GM23338 (cell line): ENCODE results near the gene DHRS3. TPM values are rescaled to one million over a fixed set of nuclear protein-coding genes. Genes with fewer than 3 reads are reported as not detected.

Experiments
- ATAC-seq: fragments of 200-7000 bp; cut with Tn5 transposase; 3 replicates; pipeline ENCODE4 v1.9.1; 2020
- DNase-seq: peaks from one replicate; pipeline ENCODE4 v3.0.0-alpha.2; 2015; ENCODE audit warnings: low spot score
- H2AFZ ChIP-seq: fragments of 200-600 bp; sonication (generic); 2 replicates; pipeline ENCODE4 v1.8.0; 2016; ENCODE audit warnings: antibody characterized with exemption, mild to moderate bottlenecking, moderate library complexity
- H3F3A ChIP-seq: fragments of 200-600 bp; sonication (generic); replicated peaks from 2 replicates; pipeline ENCODE4 v1.8.0; 2017; ENCODE audit warnings: antibody characterized with exemption, mixed run types, low read depth
- H3K27ac ChIP-seq: fragments of 200-600 bp; sonication (generic); 2 replicates; pipeline ENCODE4 v1.6.1; 2016; ENCODE audit warnings: low read depth
- H3K27me3 ChIP-seq: fragments of 200-600 bp; sonication (generic); 2 replicates; pipeline ENCODE4 v1.8.0; 2016; ENCODE audit warnings: mild to moderate bottlenecking, mixed run types, moderate library complexity; ENCODE audit not compliant: insufficient read depth
- H3K36me3 ChIP-seq: fragments of 200-600 bp; sonication (generic); 2 replicates; pipeline ENCODE4 v1.8.0; 2016; ENCODE audit warnings: mild to moderate bottlenecking; ENCODE audit not compliant: insufficient read depth
- H3K4me1 ChIP-seq: fragments of 200-600 bp; sonication (generic); 2 replicates; pipeline ENCODE4 v1.8.0; 2016; ENCODE audit warnings: mild to moderate bottlenecking, moderate library complexity; ENCODE audit not compliant: insufficient read depth
- H3K4me2 ChIP-seq: fragments of 200-600 bp; sonication (generic); 2 replicates; pipeline ENCODE4 v1.7.1; 2017; ENCODE audit warnings: mixed run types
- H3K4me3 ChIP-seq: fragments of 200-600 bp; sonication (generic); 2 replicates; pipeline ENCODE4 v1.6.1; 2016; ENCODE audit warnings: mixed run types
- H3K79me2 ChIP-seq: fragments of 200-600 bp; sonication (generic); replicated peaks from 2 replicates; pipeline ENCODE4 v1.8.0; 2017; ENCODE audit warnings: mild to moderate bottlenecking; ENCODE audit not compliant: insufficient read depth
- H3K9me2 ChIP-seq: fragments of 200-600 bp; sonication (generic); 2 replicates; pipeline ENCODE4 v1.8.0; 2017; ENCODE audit not compliant: insufficient read depth
- H4K20me1 ChIP-seq: fragments of 200-600 bp; sonication (generic); replicated peaks from 2 replicates; pipeline ENCODE4 v1.8.0; 2017; ENCODE audit warnings: mild to moderate bottlenecking; ENCODE audit not compliant: insufficient read depth
- H3K27ac Mint-ChIP-seq: 2 replicates; pipeline ENCODE4 v1.8.0; 2020; ENCODE audit warnings: inconsistent platforms, mild to moderate bottlenecking, moderate library complexity, mixed read lengths
- H3K27me3 Mint-ChIP-seq: 3 replicates; pipeline ENCODE4 v1.8.0; 2022; ENCODE audit warnings: low read depth, mild to moderate bottlenecking, moderate library complexity, mixed read lengths, inconsistent platforms; ENCODE audit not compliant: insufficient read depth, poor library complexity
- H3K36me3 Mint-ChIP-seq: 3 replicates; pipeline ENCODE4 v1.8.0; 2021; ENCODE audit warnings: low read depth, mild to moderate bottlenecking, inconsistent platforms, moderate library complexity, mixed read lengths
- H3K4me1 Mint-ChIP-seq: 3 replicates; pipeline ENCODE4 v1.8.0; 2020; ENCODE audit warnings: mild to moderate bottlenecking, inconsistent platforms, mixed read lengths
- H3K4me3 Mint-ChIP-seq: 3 replicates; pipeline ENCODE4 v1.8.0; 2021; ENCODE audit warnings: moderate library complexity, mild to moderate bottlenecking, inconsistent platforms, mixed read lengths
- H3K9me3 Mint-ChIP-seq: 3 replicates; pipeline ENCODE4 v1.8.0; 2020; ENCODE audit warnings: moderate library complexity, mild to moderate bottlenecking, inconsistent platforms, mixed read lengths
- CREB1 ChIP-seq: fragments of 250-450 bp; sonication (Bioruptor Pico); IDR thresholded peaks from 2 replicates; pipeline ENCODE4 v1.5.0; 2020; ENCODE audit warnings: low read depth, mild to moderate bottlenecking, moderate library complexity
- CTCF ChIP-seq, 2 experiments: fragments of 200-600 bp in 1 of 2; sonication (generic) in 1 of 2; conservative IDR thresholded peaks; 2 replicates each; pipeline versions ENCODE4 v1.5.1 to v1.6.1; 2016 to 2017; ENCODE audit warnings: antibody characterized with exemption in 2 of 2, low read depth in 2 of 2, mild to moderate bottlenecking in 2 of 2, moderate library complexity in 1 of 2
- EZH2phosphoT487 ChIP-seq: fragments of 200-600 bp; sonication (generic); IDR thresholded peaks from one replicate; pipeline ENCODE4 v1.8.1; 2018; ENCODE audit warnings: antibody characterized with exemption; ENCODE audit not compliant: unreplicated experiment
- JUNB ChIP-seq: IDR thresholded peaks from one replicate; pipeline ENCODE4 v1.6.1; 2016; ENCODE audit warnings: antibody characterized with exemption; ENCODE audit not compliant: unreplicated experiment
- NANOG ChIP-seq: IDR thresholded peaks from 2 replicates; pipeline ENCODE4 v1.6.1; 2016; ENCODE audit warnings: antibody characterized with exemption, borderline replicate concordance
- ZNF114 ChIP-seq: fragments of 250-450 bp; sonication (Bioruptor Pico); IDR thresholded peaks from 2 replicates; pipeline ENCODE4 v1.5.0; 2020; ENCODE audit warnings: mild to moderate bottlenecking, moderate library complexity
- polyA plus RNA-seq: library from polyadenylated mRNA; unstranded; fragments of >200 nt; fragmentation: Nextera tagmentation; extraction: Ambion mirVana; gene quantifications from 2 replicates; pipeline ENCODE4 v1.2.1, GENCODE V29; 2016
- total RNA-seq: library from RNA; depleted of rRNA; stranded (reverse); fragments of >200 nt; shearing (Covaris generic); gene quantifications from 2 replicates; pipeline ENCODE4 v1.2.3, GENCODE V29; 2014
- TF ChIP-seq, protein P1 (sequence below): fragments of 250-450 bp; sonication (Bioruptor Pico); IDR thresholded peaks from 2 replicates; pipeline ENCODE4 v1.5.0; 2020; ENCODE audit warnings: mild to moderate bottlenecking, moderate library complexity

The DHRS3 gene
- total and polyA plus RNA-seq, 2 experiments from 2014 or later, result 21.0 to 26.0 TPM

DNA sequence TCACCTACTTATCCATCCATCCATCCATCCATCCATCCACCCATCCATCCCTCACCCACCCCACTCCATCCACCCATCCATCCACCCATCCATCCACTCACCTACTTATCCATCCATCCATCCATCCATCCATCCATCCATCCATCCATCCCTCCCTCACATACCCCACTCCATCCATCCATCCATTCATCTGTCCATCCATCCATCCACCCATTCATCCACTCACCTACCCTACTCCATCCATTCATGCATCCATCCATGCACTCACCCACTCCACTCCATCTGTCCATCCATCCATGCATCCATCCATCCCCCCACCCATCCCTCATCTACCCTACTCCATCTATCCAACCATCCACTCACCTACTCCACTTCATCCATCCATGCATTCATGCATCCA, 34.5 kb downstream of the DHRS3 start:
- Histone ChIP-seq H3K9me2 (no peaks in the 10 kb centered on the region), H3K27ac (no peak overlapping the region), H2AFZ (no peak overlapping the region), H3K36me3 (no peaks in the 10 kb centered on the region), H4K20me1 (no peaks in the 10 kb centered on the region; the same call in 1 of the 2 replicates), H3K4me3 (no peak overlapping the region), H3F3A (no peaks in the 10 kb centered on the region), H3K4me2 (no peak overlapping the region), H3K27me3 (no peaks in the 10 kb centered on the region), H3K4me1 (no peaks in the 10 kb centered on the region), H3K79me2 (no peaks in the 10 kb centered on the region)
- Mint-ChIP-seq H3K27ac (no peak overlapping the region), H3K4me3 (no peak overlapping the region), H3K27me3 (peaks cover 2% of the 10 kb centered on the region), H3K9me3 (no peaks in the 10 kb centered on the region), H3K4me1 (peaks cover 2% of the 10 kb centered on the region; the same call in 2 of the 3 replicates), H3K36me3 (no peaks in the 10 kb centered on the region)
- no peak for TF ChIP-seq NANOG
- no peak for TF ChIP-seq JUNB
- TF ChIP-seq EZH2phosphoT487, result no peak
- TF ChIP-seq, protein P1, sequence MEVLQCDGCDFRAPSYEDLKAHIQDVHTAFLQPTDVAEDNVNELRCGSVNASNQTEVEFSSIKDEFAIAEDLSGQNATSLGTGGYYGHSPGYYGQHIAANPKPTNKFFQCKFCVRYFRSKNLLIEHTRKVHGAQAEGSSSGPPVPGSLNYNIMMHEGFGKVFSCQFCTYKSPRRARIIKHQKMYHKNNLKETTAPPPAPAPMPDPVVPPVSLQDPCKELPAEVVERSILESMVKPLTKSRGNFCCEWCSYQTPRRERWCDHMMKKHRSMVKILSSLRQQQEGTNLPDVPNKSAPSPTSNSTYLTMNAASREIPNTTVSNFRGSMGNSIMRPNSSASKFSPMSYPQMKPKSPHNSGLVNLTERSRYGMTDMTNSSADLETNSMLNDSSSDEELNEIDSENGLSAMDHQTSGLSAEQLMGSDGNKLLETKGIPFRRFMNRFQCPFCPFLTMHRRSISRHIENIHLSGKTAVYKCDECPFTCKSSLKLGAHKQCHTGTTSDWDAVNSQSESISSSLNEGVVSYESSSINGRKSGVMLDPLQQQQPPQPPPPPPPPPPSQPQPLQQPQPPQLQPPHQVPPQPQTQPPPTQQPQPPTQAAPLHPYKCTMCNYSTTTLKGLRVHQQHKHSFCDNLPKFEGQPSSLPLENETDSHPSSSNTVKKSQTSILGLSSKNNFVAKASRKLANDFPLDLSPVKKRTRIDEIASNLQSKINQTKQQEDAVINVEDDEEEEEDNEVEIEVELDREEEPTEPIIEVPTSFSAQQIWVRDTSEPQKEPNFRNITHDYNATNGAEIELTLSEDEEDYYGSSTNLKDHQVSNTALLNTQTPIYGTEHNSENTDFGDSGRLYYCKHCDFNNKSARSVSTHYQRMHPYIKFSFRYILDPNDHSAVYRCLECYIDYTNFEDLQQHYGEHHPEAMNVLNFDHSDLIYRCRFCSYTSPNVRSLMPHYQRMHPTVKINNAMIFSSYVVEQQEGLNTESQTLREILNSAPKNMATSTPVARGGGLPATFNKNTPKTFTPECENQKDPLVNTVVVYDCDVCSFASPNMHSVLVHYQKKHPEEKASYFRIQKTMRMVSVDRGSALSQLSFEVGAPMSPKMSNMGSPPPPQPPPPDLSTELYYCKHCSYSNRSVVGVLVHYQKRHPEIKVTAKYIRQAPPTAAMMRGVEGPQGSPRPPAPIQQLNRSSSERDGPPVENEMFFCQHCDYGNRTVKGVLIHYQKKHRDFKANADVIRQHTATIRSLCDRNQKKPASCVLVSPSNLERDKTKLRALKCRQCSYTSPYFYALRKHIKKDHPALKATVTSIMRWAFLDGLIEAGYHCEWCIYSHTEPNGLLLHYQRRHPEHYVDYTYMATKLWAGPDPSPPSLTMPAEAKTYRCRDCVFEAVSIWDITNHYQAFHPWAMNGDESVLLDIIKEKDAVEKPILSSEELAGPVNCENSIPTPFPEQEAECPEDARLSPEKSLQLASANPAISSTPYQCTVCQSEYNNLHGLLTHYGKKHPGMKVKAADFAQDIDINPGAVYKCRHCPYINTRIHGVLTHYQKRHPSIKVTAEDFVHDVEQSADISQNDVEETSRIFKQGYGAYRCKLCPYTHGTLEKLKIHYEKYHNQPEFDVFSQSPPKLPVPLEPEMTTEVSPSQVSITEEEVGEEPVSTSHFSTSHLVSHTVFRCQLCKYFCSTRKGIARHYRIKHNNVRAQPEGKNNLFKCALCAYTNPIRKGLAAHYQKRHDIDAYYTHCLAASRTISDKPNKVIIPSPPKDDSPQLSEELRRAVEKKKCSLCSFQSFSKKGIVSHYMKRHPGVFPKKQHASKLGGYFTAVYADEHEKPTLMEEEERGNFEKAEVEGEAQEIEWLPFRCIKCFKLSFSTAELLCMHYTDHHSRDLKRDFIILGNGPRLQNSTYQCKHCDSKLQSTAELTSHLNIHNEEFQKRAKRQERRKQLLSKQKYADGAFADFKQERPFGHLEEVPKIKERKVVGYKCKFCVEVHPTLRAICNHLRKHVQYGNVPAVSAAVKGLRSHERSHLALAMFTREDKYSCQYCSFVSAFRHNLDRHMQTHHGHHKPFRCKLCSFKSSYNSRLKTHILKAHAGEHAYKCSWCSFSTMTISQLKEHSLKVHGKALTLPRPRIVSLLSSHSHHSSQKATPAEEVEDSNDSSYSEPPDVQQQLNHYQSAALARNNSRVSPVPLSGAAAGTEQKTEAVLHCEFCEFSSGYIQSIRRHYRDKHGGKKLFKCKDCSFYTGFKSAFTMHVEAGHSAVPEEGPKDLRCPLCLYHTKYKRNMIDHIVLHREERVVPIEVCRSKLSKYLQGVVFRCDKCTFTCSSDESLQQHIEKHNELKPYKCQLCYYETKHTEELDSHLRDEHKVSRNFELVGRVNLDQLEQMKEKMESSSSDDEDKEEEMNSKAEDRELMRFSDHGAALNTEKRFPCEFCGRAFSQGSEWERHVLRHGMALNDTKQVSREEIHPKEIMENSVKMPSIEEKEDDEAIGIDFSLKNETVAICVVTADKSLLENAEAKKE (CRISPR knock-in tag), result no peak
- DNase-seq (no peak), ATAC-seq (no peak)

- DNase-seq, result no peak
- no peak for ATAC-seq
- H3K27me3 Mint-ChIP-seq, result peaks cover 6% of the 10 kb centered on the region
- TF ChIP-seq CTCF (conservative IDR thresholded peaks at IDR 0.05; ENCODE audit: low read depth in 2 of 2), result no peak
- no peak for TF ChIP-seq CREB1 (CRISPR knock-in tag)
- TF ChIP-seq ZNF114 (CRISPR knock-in tag), result no peak
These were observed 35.4 kb downstream of the DHRS3 start for GRCh38 chr1:12582649-12583048.

More at GRCh38 chr1:12582649-12583048, 35.4 kb downstream of the DHRS3 start:
- Histone ChIP-seq H3K27ac (no peak overlapping the region), H3K9me2 (no peaks in the 10 kb centered on the region), H3K4me3 (no peak overlapping the region), H2AFZ (no peak overlapping the region), H3K36me3 (no peaks in the 10 kb centered on the region), H3K4me1 (no peaks in the 10 kb centered on the region), H4K20me1 (no peaks in the 10 kb centered on the region; the same call in 1 of the 2 replicates), H3K79me2 (no peaks in the 10 kb centered on the region), H3K4me2 (no peak overlapping the region), H3K27me3 (no peaks in the 10 kb centered on the region), H3F3A (no peaks in the 10 kb centered on the region)
- Mint-ChIP-seq H3K27ac (no peak overlapping the region), H3K36me3 (no peaks in the 10 kb centered on the region), H3K4me1 (peaks cover 2% of the 10 kb centered on the region; the same call in 2 of the 3 replicates), H3K9me3 (no peaks in the 10 kb centered on the region), H3K4me3 (no peak overlapping the region)
